Measurements from ENCODE around the gene NHS.

DNA sequence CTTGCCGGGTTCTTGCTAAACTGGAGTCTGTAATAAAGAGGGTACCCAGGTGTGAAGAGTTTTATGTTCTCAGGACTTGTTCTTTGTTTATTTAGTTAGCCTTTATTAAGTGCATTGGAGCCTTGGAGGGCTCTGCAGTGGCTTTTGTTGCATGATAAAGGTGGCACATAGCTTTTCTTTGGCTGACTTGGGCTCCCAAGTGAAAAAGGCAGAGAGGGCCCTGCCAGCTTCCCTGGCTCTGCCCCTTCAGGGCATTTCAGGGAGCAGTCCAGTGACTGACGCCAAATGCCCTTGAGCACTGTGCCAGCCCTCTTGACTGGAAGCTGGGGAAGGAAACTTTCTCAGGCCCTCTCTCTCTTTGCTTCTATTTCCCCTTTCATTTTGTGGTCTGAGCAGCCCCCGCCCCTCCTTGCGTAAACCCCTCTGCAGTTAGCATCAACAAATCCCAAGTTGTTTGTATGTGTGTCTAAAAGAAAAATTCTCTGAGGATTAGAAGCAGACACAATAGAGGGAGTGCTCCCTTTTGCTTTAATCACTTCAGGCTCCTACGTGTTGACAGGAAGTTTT lies 152.2 kb downstream of the NHS start:
- TF ChIP-seq, protein P1, sequence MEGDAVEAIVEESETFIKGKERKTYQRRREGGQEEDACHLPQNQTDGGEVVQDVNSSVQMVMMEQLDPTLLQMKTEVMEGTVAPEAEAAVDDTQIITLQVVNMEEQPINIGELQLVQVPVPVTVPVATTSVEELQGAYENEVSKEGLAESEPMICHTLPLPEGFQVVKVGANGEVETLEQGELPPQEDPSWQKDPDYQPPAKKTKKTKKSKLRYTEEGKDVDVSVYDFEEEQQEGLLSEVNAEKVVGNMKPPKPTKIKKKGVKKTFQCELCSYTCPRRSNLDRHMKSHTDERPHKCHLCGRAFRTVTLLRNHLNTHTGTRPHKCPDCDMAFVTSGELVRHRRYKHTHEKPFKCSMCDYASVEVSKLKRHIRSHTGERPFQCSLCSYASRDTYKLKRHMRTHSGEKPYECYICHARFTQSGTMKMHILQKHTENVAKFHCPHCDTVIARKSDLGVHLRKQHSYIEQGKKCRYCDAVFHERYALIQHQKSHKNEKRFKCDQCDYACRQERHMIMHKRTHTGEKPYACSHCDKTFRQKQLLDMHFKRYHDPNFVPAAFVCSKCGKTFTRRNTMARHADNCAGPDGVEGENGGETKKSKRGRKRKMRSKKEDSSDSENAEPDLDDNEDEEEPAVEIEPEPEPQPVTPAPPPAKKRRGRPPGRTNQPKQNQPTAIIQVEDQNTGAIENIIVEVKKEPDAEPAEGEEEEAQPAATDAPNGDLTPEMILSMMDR (IDR thresholded peaks at IDR 0.05): no peak
- no peak for TF ChIP-seq POLR2AphosphoS5 (IDR thresholded peaks at IDR 0.05)
